Small intestine (tissue), 7 donors: ENCODE results near the gene ITPR3. TPM values are rescaled to one million over a fixed set of nuclear protein-coding genes. Genes with fewer than 3 reads are reported as not detected.

Source experiments
- DNase-seq, 2 donors: peaks; one replicate each; pipeline versions ENCODE4 v3.0.0 to v3.0.0-alpha.2; 2013
- FAIRE-seq: peaks from 2 replicates; lab custom pipeline; 2012; peaks lifted over from hg19 to GRCh38; lab: Jason Lieb, UNC
- H3K27ac ChIP-seq, 3 donors: one replicate each; pipeline ENCODE4 v1.5.1; 2013; ENCODE audit warnings: low read length in 2 of 3, mild to moderate bottlenecking in 2 of 3, control low read depth in 1 of 3, inconsistent platforms in 1 of 3, low read depth in 1 of 3, moderate library complexity in 1 of 3
- H3K27me3 ChIP-seq, 3 donors: one replicate each; pipeline ENCODE4 v1.6.1; 2013; ENCODE audit warnings: low read length in 3 of 3, inconsistent platforms in 1 of 3; ENCODE audit not compliant: control insufficient read depth in 3 of 3, insufficient read depth in 3 of 3
- H3K36me3 ChIP-seq, 3 donors: one replicate each; pipeline ENCODE4 v1.6.1; 2013; ENCODE audit warnings: low read length in 3 of 3, inconsistent platforms in 1 of 3, low read depth in 1 of 3, mild to moderate bottlenecking in 1 of 3, moderate library complexity in 1 of 3; ENCODE audit not compliant: control insufficient read depth in 3 of 3, insufficient read depth in 2 of 3
- H3K4me1 ChIP-seq, 3 donors: one replicate each; pipeline ENCODE4 v1.6.1; 2013; ENCODE audit warnings: low read length in 2 of 3, inconsistent platforms in 1 of 3, low read depth in 1 of 3, mild to moderate bottlenecking in 1 of 3, moderate library complexity in 1 of 3; ENCODE audit not compliant: control insufficient read depth in 3 of 3, insufficient read depth in 2 of 3
- H3K4me3 ChIP-seq, 3 donors: one replicate each; pipeline ENCODE4 v1.5.1; 2013; ENCODE audit warnings: low read length in 3 of 3, control low read depth in 1 of 3, inconsistent platforms in 1 of 3, low read depth in 1 of 3, mild to moderate bottlenecking in 1 of 3, moderate library complexity in 1 of 3
- H3K9me3 ChIP-seq, 2 donors: one replicate each; pipeline ENCODE4 v1.6.1; 2013; ENCODE audit warnings: low read depth in 1 of 2, low read length in 1 of 2; ENCODE audit not compliant: control insufficient read depth in 2 of 2, insufficient read depth in 1 of 2
- whole genome bisulfite sequencing, 3 donors: extraction: QIAGEN DNeasy Blood & Tissue Kit; methylation state at CpG; one replicate each; pipeline ENCODE4 v1.1.7; 2013; 5-methylcytosine and 5-hydroxymethylcytosine counted together
- polyA plus RNA-seq, 4 donors: library from polyadenylated mRNA; stranded (reverse) in 3 of 4; unstranded in 1 of 4; fragments of 200-250 nt in 3 of 4; fragments of 120-200 nt in 1 of 4; gene quantifications; one replicate each; pipeline versions ENCODE4 v1.2.1 to v1.2.3, GENCODE V29; 2013
- donor health status: healthy with polysubstance abuse.
- donor health status: control.
- donor health status: control.
- donor health status: Bipolar disorder and iron deficiency.
- donor health status: healthy.

Gene ITPR3
- polyA plus RNA-seq, 4 donors = 51.6 to 62.9 (median 59.1) TPM

GRCh38 chr6:33691456-33692077 is 70.4 kb downstream of the ITPR3 start:
- Histone ChIP-seq H3K4me3 (no peak overlapping the region), H3K27ac (no peak overlapping the region), H3K9me3 (no peaks in the 10 kb centered on the region), H3K4me1 (peaks cover 0 to 21% (median 0%) of the 10 kb centered on the region in 3 donors), H3K36me3 (peaks cover 15 to 100% (median 48%) of the 10 kb centered on the region in 3 donors), H3K27me3 (no peaks in the 10 kb centered on the region)
- FAIRE-seq (no peak), DNase-seq (no peak)
- WGBS, 3 donors = 88 to 95% (median 93%) methylated on average over 14 to 15 of the region's 15 CpGs

GRCh38 chr6:33692078-33692759 is 71.1 kb downstream of the ITPR3 start:
- WGBS, 3 donors = 79 to 84% (median 83%) methylated on average over 12 of the region's 12 CpGs
- no peak overlapping the region for H3K4me3 ChIP-seq
- FAIRE-seq = no peak
- peak overlapping the region in 2 of 3 donors; percentile 66 to 76 for H3K27ac ChIP-seq
- peaks cover 14 to 100% (median 47%) of the 10 kb centered on the region in 3 donors for H3K36me3 ChIP-seq
- peaks cover 0 to 21% (median 0%) of the 10 kb centered on the region in 3 donors for H3K4me1 ChIP-seq
- no peaks in the 10 kb centered on the region for H3K9me3 ChIP-seq
- DNase-seq = no peak
- no peaks in the 10 kb centered on the region for H3K27me3 ChIP-seq

GRCh38 chr6:33692760-33693158 is 71.6 kb downstream of the ITPR3 start:
- peaks cover 0 to 21% (median 0%) of the 10 kb centered on the region in 3 donors for H3K4me1 ChIP-seq
- peak in 1 of 2 donors; percentile 46 for DNase-seq
- no peaks in the 10 kb centered on the region for H3K27me3 ChIP-seq
- FAIRE-seq = no peak
- H3K4me3 ChIP-seq = no peak overlapping the region
- 57 to 78% (median 67%) methylated on average over 10 of the region's 10 CpGs for WGBS, 3 donors
- peaks cover 11 to 100% (median 44%) of the 10 kb centered on the region in 3 donors for H3K36me3 ChIP-seq
- peak overlapping the region in 2 of 3 donors; percentile 66 to 76 for H3K27ac ChIP-seq
- H3K9me3 ChIP-seq = no peaks in the 10 kb centered on the region

GRCh38 chr6:33693186-33694105 is 72.3 kb downstream of the ITPR3 start:
- WGBS, 3 donors = 67 to 86% (median 79%) methylated on average over 28 of the region's 28 CpGs
- no peaks in the 10 kb centered on the region for H3K27me3 ChIP-seq
- DNase-seq = no peak
- no peak overlapping the region for H3K4me3 ChIP-seq
- peaks cover 0 to 21% (median 0%) of the 10 kb centered on the region in 3 donors for H3K4me1 ChIP-seq
- FAIRE-seq = no peak
- H3K27ac ChIP-seq = peak overlapping the region in 2 of 3 donors; percentile 9 to 65
- H3K36me3 ChIP-seq = peaks cover 11 to 100% (median 39%) of the 10 kb centered on the region in 3 donors
- H3K9me3 ChIP-seq = no peaks in the 10 kb centered on the region

- WGBS, 3 donors = 50 to 70% (median 57%) methylated on average over 18 to 19 of the region's 19 CpGs
- no peak for FAIRE-seq
Observed at GRCh38 chr6:33694401-33694931, 73.3 kb downstream of the ITPR3 start.

GRCh38 chr6:33694977-33695376 is 73.9 kb downstream of the ITPR3 start:
- no peak overlapping the region for H3K4me3 ChIP-seq
- H3K4me1 ChIP-seq = peaks cover 0 to 21% (median 0%) of the 10 kb centered on the region in 3 donors
- no peaks in the 10 kb centered on the region for H3K27me3 ChIP-seq
- H3K36me3 ChIP-seq = peaks cover 2 to 93% (median 37%) of the 10 kb centered on the region in 3 donors
- no peaks in the 10 kb centered on the region for H3K9me3 ChIP-seq
- peak overlapping the region in 1 of 3 donors; percentile 81 for H3K27ac ChIP-seq
- 76 to 82% (median 80%) methylated on average over 5 of the region's 5 CpGs for WGBS, 3 donors
- no peak for DNase-seq
- no peak for FAIRE-seq

More at GRCh38 chr6:33694401-33694931, 73.3 kb downstream of the ITPR3 start:
- H3K4me1 ChIP-seq = peaks cover 0 to 21% (median 0%) of the 10 kb centered on the region in 3 donors
- H3K27me3 ChIP-seq = no peaks in the 10 kb centered on the region
- no peak overlapping the region for H3K4me3 ChIP-seq
- peak overlapping the region in 1 of 3 donors; percentile 81 for H3K27ac ChIP-seq
- no peaks in the 10 kb centered on the region for H3K9me3 ChIP-seq
- peaks cover 2 to 98% (median 38%) of the 10 kb centered on the region in 3 donors for H3K36me3 ChIP-seq
- DNase-seq = peak in 1 of 2 donors; percentile 35

- Histone ChIP-seq H3K4me3 (no peak overlapping the region), H3K9me3 (no peaks in the 10 kb centered on the region), H3K27ac (peak overlapping the region in 1 of 3 donors; percentile 81), H3K27me3 (no peaks in the 10 kb centered on the region), H3K4me1 (peaks cover 0 to 24% (median 0%) of the 10 kb centered on the region in 3 donors), H3K36me3 (peaks cover 2 to 91% (median 32%) of the 10 kb centered on the region in 3 donors)
- no peak for FAIRE-seq
- DNase-seq = no peak
- 83 to 92% (median 91%) methylated on average over 16 of the region's 16 CpGs for WGBS, 3 donors
Observed at GRCh38 chr6:33695451-33695887, 74.3 kb downstream of the ITPR3 start.
